GM12872 (cell line): ENCODE measurements around the gene IL34.

Source experiments
- TF ChIP-seq, protein P1 (sequence below): IDR thresholded peaks from 3 replicates; pipeline ENCODE4 v1.5.1; 2011; ENCODE audit warnings: low read depth, mild to moderate bottlenecking, low read length, moderate library complexity; ENCODE audit not compliant: insufficient read depth

IL34 gene

DNA sequence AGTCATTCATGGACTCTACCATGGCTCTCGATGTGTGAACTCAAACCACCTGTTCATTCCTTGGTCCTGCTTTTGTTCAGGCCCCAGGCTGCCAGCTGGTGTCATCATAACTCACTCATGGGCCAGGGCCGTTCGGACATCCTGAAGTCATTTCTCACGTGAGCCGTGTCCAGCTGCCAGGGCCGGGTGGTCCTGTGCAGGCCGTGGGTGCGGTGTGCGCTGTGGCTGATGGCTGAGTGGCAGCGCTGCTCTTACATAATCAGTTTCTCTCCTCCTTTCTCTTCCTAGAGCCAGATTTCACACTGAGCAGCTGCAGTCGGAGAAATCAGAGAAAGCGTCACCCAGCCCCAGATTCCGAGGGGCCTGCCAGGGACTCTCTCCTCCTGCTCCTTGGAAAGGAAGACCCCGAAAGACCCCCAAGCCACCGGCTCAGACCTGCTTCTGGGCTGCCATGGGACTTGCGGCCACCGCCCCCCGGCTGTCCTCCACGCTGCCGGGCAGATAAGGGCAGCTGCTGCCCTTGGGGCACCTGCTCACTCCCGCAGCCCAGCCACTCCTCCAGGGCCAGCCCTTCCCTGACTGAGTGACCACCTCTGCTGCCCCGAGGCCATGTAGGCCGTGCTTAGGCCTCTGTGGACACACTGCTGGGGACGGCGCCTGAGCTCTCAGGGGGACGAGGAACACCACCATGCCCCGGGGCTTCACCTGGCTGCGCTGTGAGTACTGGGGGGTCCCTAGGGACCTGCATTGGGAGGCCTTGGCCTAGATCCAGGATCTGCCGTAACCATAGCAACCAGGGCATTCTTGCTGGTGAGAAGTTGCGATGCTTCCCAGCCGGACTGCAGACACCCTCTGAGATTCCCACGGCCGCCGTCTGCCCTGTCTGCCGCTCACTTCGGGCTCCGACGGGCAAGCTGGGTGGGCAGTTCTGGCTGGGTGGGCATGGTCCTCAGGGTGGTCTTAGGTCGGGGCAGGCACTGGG lies at the start of gene IL34:
TSS of gene IL34 (plus strand) at position 300 of the 982 bp plus-strand sequence. CDS start at position 689, 389 bp downstream.
- TF ChIP-seq, protein P1, sequence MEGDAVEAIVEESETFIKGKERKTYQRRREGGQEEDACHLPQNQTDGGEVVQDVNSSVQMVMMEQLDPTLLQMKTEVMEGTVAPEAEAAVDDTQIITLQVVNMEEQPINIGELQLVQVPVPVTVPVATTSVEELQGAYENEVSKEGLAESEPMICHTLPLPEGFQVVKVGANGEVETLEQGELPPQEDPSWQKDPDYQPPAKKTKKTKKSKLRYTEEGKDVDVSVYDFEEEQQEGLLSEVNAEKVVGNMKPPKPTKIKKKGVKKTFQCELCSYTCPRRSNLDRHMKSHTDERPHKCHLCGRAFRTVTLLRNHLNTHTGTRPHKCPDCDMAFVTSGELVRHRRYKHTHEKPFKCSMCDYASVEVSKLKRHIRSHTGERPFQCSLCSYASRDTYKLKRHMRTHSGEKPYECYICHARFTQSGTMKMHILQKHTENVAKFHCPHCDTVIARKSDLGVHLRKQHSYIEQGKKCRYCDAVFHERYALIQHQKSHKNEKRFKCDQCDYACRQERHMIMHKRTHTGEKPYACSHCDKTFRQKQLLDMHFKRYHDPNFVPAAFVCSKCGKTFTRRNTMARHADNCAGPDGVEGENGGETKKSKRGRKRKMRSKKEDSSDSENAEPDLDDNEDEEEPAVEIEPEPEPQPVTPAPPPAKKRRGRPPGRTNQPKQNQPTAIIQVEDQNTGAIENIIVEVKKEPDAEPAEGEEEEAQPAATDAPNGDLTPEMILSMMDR, result no peak

DNA sequence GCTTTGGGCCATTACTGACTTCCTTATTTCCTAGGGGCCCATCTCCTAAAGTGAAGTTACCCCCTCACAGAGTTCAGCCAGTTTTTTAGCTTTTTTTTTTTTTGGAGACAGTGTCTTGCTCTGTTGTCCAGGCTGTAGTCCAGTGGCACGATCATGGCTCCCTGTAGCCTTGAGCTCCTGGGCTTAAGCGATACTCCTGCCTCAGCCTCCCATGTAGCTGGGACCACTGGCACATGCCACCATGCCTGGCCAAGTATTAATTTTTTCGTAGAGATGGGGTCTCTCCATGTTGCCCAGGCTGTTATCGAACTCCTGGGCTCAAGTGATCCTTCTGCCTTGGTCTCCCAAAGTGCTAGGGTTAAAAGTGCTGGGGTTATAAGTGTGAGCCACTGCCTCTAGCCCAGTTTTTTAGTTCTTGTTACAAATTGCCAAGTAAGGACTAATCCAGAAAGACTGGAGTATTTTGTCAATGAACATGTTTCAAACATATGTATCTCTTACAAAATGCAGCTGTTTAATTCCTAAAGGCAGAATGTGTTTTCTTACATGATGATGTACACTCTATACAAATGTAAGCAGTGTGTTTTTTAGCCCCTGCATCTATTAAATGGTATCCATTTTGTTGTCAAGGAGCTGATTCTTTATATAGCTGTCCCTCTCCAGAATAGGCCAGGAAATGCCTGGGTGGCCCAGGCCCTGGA lies 49.1 kb upstream of the IL34 start:
- TF ChIP-seq, protein P1, result no peak

DNA sequence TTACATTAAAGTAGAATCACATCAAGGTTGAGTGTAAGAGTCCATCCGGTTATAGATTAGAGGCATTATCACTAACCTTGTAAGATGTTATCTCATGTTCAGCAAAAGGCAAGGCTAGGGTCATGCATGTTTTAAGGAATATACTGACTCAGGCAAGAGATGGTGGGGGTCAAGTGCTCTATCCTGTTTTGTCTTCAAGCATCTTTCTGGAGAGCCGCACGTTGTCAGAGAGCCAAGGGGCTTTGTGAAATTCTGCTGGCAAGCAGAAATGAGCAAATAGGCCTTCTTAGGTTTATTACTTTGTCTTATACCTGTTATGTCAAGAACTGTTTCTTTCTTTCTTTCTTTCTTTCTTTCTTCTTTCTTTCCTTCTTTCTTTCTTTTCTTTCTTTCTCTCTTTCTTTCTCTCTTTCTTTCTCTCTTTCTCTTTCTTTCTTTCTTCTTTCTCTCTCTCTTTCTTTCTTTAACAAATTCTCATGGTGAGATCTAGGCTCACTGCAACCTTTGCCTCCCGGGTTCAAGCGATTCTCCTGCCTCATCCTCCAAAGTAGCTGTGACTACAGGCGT lies 47.3 kb upstream of the IL34 start:
- TF ChIP-seq, protein P1, result no peak

DNA sequence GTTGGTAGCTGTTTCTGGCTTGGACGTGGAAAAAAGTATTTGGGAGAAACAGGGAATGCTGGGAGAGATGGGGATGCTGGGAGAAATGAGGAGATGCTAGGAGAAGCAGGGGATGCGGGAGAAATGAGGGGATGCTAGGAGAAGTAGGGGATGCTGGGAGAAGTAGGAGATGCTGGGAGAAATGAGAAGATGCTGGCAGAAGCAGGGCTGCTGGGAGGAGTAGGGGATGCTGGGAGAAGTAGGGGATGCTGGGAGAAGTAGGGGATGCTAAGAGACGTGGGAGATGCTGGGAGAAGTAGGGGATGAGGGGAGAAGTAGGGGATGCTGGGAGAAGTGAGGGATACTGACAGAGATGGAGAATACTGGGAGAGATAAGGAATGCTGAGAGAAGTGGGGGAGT lies 45.6 kb upstream of the IL34 start:
- TF ChIP-seq, protein P1, result no peak

DNA sequence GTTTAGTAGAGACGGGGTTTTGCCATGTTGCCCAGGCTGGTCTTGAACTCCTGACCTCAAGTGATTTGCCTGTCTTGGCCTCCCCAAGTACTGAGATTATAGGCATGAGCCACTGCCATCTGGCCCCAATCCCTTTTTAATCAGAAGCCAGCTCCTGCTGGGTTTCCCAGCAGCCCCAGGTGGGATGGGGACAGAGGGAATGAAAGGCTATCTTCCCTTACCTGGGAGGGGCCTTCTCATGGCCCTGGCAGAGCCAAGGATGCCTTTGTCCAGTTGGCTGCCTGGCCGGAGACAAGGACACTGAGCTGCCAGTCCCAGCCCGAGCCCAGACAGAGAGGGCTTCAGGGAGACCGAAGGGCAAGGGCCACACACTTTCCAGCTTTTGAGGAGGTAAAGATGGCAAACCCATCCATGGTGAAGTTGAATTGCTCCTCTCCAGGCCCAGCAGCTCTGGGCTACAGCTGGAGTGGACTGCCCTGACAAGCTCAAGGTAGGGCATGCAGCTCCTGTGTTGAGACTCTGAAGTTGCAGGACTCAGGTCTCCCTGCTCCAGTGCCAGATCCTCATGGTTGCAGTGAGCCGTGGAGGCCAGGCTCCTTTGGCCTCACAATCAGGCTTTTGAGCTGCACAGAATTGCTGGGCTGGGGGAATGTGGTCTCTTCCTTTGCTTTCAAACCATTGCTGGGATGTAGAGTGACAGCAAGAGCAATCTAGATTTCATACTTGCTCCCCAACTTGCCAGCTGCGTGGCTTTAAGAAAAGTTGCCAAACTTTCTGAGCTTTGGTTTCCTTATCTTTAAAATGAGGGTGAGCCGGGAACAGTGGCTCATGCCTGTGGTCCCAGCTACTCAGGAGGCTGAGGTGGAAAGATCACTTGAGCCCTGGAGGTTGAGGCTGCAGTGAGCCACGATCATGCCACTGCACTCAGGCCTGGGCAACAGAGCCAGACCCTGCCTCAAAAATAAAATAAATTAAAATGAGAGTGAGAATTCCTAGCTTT lies 44.5 kb upstream of the IL34 start:
- TF ChIP-seq, protein P1, result no peak

DNA sequence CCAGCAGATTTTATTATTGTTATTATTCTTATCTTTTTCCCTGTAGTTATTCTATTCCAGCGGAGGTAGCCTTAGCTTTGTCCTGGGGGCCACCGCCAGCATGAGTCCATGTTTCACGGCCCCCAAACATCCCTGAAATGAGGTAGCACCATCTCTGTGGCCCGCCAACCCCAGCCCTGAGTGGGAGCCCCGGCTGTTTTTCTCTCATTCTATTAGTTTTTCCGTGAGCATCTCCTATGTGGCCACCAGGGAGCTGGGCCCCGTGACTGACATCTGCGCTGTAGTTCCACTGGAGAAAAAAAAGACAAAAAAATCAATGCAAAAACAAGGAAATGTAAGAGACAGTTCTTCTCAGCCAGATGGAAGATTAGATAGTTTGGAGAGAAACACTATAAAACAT lies 43.5 kb upstream of the IL34 start:
- TF ChIP-seq, protein P1, result no peak
